H1 (cell line): ENCODE measurements around the gene SH3YL1. TPM values are rescaled to one million over a fixed set of nuclear protein-coding genes. Genes with fewer than 3 reads are reported as not detected.

Experiments
- CTCF ChIA-PET: fragments of 300-600 bp; sonication (Branson Sonifier 250); formaldehyde crosslinking; loops from one replicate; lab custom pipeline; 2021; ENCODE audit not compliant: partially characterized antibody; lab: Charles Lee
- POLR2A ChIA-PET: fragments of 300-600 bp; sonication (Branson Sonifier 250); formaldehyde crosslinking; loops from one replicate; lab custom pipeline; 2021; ENCODE audit warnings: inconsistent platforms; ENCODE audit not compliant: partially characterized antibody; lab: Charles Lee
- DNase-seq, 2 experiments: peaks; one replicate each; pipeline versions ENCODE4 v3.0.0 to v3.0.0-alpha.2; 2010 to 2022; ENCODE audit warnings: low spot score in 2 of 2, low read depth in 1 of 2, mixed read lengths in 1 of 2
- FAIRE-seq: peaks from 2 replicates; lab custom pipeline; 2011; peaks lifted over from hg19 to GRCh38; lab: Jason Lieb, UNC
- H2AFZ ChIP-seq: 2 replicates; pipeline ENCODE4 v1.8.1; 2012; ENCODE audit warnings: low read length, inconsistent platforms
- H2AK5ac ChIP-seq: 2 replicates; pipeline ENCODE4 v1.6.1; 2013; ENCODE audit warnings: low read depth, low read length
- H2BK120ac ChIP-seq: replicated peaks from 2 replicates; pipeline ENCODE3; 2013; ENCODE audit warnings: low read depth, low read length, inconsistent platforms
- H2BK12ac ChIP-seq: 2 replicates; pipeline ENCODE4 v1.6.1; 2013; ENCODE audit warnings: low read depth, low read length
- H2BK15ac ChIP-seq: 2 replicates; pipeline ENCODE4 v1.6.1; 2013; ENCODE audit warnings: low read length
- H2BK20ac ChIP-seq: 2 replicates; pipeline ENCODE4 v1.6.1; 2013; ENCODE audit warnings: low read length
- H2BK5ac ChIP-seq: 2 replicates; pipeline ENCODE4 v1.6.1; 2013; ENCODE audit warnings: low read depth, low read length
- H3K14ac ChIP-seq: 2 replicates; pipeline ENCODE4 v1.6.1; 2013; ENCODE audit warnings: inconsistent platforms; ENCODE audit not compliant: insufficient read length
- H3K18ac ChIP-seq: 2 replicates; pipeline ENCODE4 v1.6.1; 2013; ENCODE audit warnings: low read length; ENCODE audit errors: extremely low read depth
- H3K23ac ChIP-seq: 2 replicates; pipeline ENCODE4 v1.6.1; 2013; ENCODE audit warnings: inconsistent platforms; ENCODE audit not compliant: insufficient read length
- H3K23me2 ChIP-seq: 2 replicates; pipeline ENCODE4 v1.6.1; 2013; ENCODE audit warnings: low read depth, low read length
- H3K27ac ChIP-seq: 2 replicates; pipeline ENCODE4 v1.6.1; 2011; ENCODE audit warnings: low read depth, low read length, inconsistent platforms
- H3K27me3 ChIP-seq, 4 experiments: replicated peaks in 1 of 4; 1 replicate in 1 of 4; 2 replicates in 3 of 4; pipeline versions ENCODE4 v1.6.1 to v1.8.1; 2011 to 2013; ENCODE audit warnings: low read length in 3 of 4, mild to moderate bottlenecking in 3 of 4, inconsistent platforms in 2 of 4, mixed read lengths in 2 of 4, moderate library complexity in 1 of 4; ENCODE audit not compliant: control insufficient read depth in 3 of 4, insufficient read depth in 3 of 4; ENCODE audit errors: extremely low read depth in 1 of 4
- H3K36me3 ChIP-seq, 4 experiments: 2 replicates each; pipeline versions ENCODE4 v1.6.1 to v1.8.1; 2011 to 2013; ENCODE audit warnings: mild to moderate bottlenecking in 4 of 4, low read length in 3 of 4, moderate library complexity in 2 of 4, control low read depth in 1 of 4, inconsistent platforms in 1 of 4; ENCODE audit not compliant: insufficient read depth in 4 of 4, control insufficient read depth in 2 of 4
- H3K4ac ChIP-seq: replicated peaks from 2 replicates; pipeline ENCODE3; 2013; ENCODE audit warnings: low read length, low read depth, mixed read lengths, inconsistent platforms; ENCODE audit not compliant: insufficient read length
- H3K4me1 ChIP-seq, 4 experiments: replicated peaks in 1 of 4; 1 replicate in 1 of 4; 2 replicates in 3 of 4; pipeline versions ENCODE4 v1.6.1 to v1.8.1; 2011 to 2013; ENCODE audit warnings: low read length in 3 of 4, inconsistent platforms in 2 of 4, mixed read lengths in 1 of 4; ENCODE audit not compliant: insufficient read depth in 4 of 4, control insufficient read depth in 3 of 4
- H3K4me2 ChIP-seq, 2 experiments: 2 replicates each; pipeline versions ENCODE4 v1.6.1 to v1.8.1; 2011 to 2013; ENCODE audit warnings: low read depth in 2 of 2, low read length in 2 of 2, control low read depth in 1 of 2, inconsistent platforms in 1 of 2, mild to moderate bottlenecking in 1 of 2; ENCODE audit not compliant: insufficient read depth in 1 of 2
- H3K4me3 ChIP-seq, 4 experiments: fragments of 200-600, 300-600 bp in 1 of 4; sonication (generic), shearing (Covaris generic), sonication (Bioruptor Twin) in 1 of 4; 2 replicates each; pipeline versions ENCODE4 v1.5.1 to v1.8.1; 2011 to 2016; ENCODE audit warnings: low read length in 4 of 4, low read depth in 3 of 4, control low read depth in 2 of 4, inconsistent platforms in 2 of 4, mild to moderate bottlenecking in 2 of 4, mixed read lengths in 1 of 4, moderate library complexity in 1 of 4; ENCODE audit not compliant: insufficient read depth in 2 of 4; ENCODE audit errors: extremely low read depth in 1 of 4
- H3K56ac ChIP-seq: replicated peaks from 2 replicates; pipeline ENCODE3; 2013; ENCODE audit warnings: low read depth, mild to moderate bottlenecking, mixed read lengths, low read length, inconsistent platforms; ENCODE audit not compliant: insufficient read length
- H3K79me1 ChIP-seq: 2 replicates; pipeline ENCODE4 v1.6.1; 2013; ENCODE audit warnings: low read depth, low read length, control low read depth
- H3K79me2 ChIP-seq, 2 experiments: 2 replicates each; pipeline versions ENCODE4 v1.6.1 to v1.8.1; 2012 to 2013; ENCODE audit warnings: low read length in 2 of 2, mild to moderate bottlenecking in 2 of 2, inconsistent platforms in 1 of 2; ENCODE audit not compliant: insufficient read depth in 2 of 2, control insufficient read depth in 1 of 2
- H3K9ac ChIP-seq, 4 experiments: replicated peaks in 1 of 4; 1 replicate in 1 of 4; 2 replicates in 3 of 4; pipeline versions ENCODE4 v1.6.1 to v1.8.1; 2011 to 2013; ENCODE audit warnings: low read depth in 3 of 4, low read length in 3 of 4, control low read depth in 2 of 4, mild to moderate bottlenecking in 2 of 4, moderate library complexity in 2 of 4, inconsistent platforms in 1 of 4; ENCODE audit errors: extremely low read depth in 1 of 4
- H3K9me3 ChIP-seq, 2 experiments: 2 replicates each; pipeline versions ENCODE4 v1.6.1 to v1.8.1; 2012 to 2013; ENCODE audit warnings: mild to moderate bottlenecking in 2 of 2, moderate library complexity in 2 of 2, control low read depth in 1 of 2, inconsistent platforms in 1 of 2, low read depth in 1 of 2, low read length in 1 of 2, mixed read lengths in 1 of 2; ENCODE audit not compliant: insufficient read depth in 2 of 2
- H4K20me1 ChIP-seq, 2 experiments: replicated peaks in 1 of 2; 2 replicates each; pipeline versions ENCODE3 to v1.8.1; 2011 to 2013; ENCODE audit warnings: inconsistent platforms in 2 of 2, low read length in 2 of 2, mild to moderate bottlenecking in 1 of 2; ENCODE audit not compliant: insufficient read depth in 2 of 2, control insufficient read depth in 1 of 2
- H4K5ac ChIP-seq: 2 replicates; pipeline ENCODE4 v1.6.1; 2013; ENCODE audit warnings: low read length, low read depth, mixed read lengths, inconsistent platforms; ENCODE audit not compliant: insufficient read length
- H4K8ac ChIP-seq: 2 replicates; pipeline ENCODE4 v1.8.0; 2013; ENCODE audit warnings: mild to moderate bottlenecking, moderate library complexity, low read length, inconsistent platforms; ENCODE audit not compliant: insufficient read depth; ENCODE audit errors: extremely low read depth
- H4K91ac ChIP-seq: replicated peaks from 2 replicates; pipeline ENCODE3; 2013; ENCODE audit warnings: low read length, mixed read lengths, inconsistent platforms; ENCODE audit not compliant: insufficient read length
- BCL11A ChIP-seq, 2 experiments: IDR thresholded peaks; one replicate each; pipeline ENCODE4 v1.6.1; 2011; ENCODE audit warnings: low read depth in 2 of 2, low read length in 2 of 2, mild to moderate bottlenecking in 2 of 2
- CEBPB ChIP-seq: IDR thresholded peaks from 2 replicates; pipeline ENCODE4 v1.6.1; 2012; ENCODE audit warnings: low read depth, low read length
- CREB1 ChIP-seq: IDR thresholded peaks from 2 replicates; pipeline ENCODE4 v1.6.1; 2012; ENCODE audit warnings: inconsistent platforms
- KDM1A ChIP-seq: fragments of 200-600, 300-600 bp; sonication (generic); IDR thresholded peaks from 2 replicates; pipeline ENCODE4 v1.7.1; 2016; ENCODE audit warnings: mild to moderate bottlenecking, low read length, borderline replicate concordance
- NANOG ChIP-seq: IDR thresholded peaks from 2 replicates; pipeline ENCODE4 v1.6.1; 2011; ENCODE audit warnings: low read length, low read depth, mild to moderate bottlenecking, inconsistent platforms; ENCODE audit not compliant: insufficient read depth, poor library complexity, severe bottlenecking
- PHF8 ChIP-seq: fragments of 200-600 bp; sonication (generic); conservative IDR thresholded peaks from 2 replicates; pipeline ENCODE4 v1.7.1; 2012; ENCODE audit warnings: low read depth, mild to moderate bottlenecking, inconsistent platforms, low read length, moderate library complexity
- SRF ChIP-seq: IDR thresholded peaks from 2 replicates; pipeline ENCODE4 v1.6.1; 2011; ENCODE audit warnings: mild to moderate bottlenecking, low read depth, low read length, moderate library complexity
- TBP ChIP-seq: IDR thresholded peaks from 2 replicates; pipeline ENCODE4 v1.6.1; 2011; ENCODE audit warnings: low read depth, low read length, improper control_type of control experiment
- USF2 ChIP-seq: IDR thresholded peaks from 2 replicates; pipeline ENCODE4 v1.6.1; 2011; ENCODE audit warnings: low read length, improper control_type of control experiment
- WGBS, 2 experiments: shearing (Covaris generic) in 1 of 2; methylation state at CpG; one replicate each; pipeline versions ENCODE4 v1.1.6 to v1.1.7; 2013 to 2015; ENCODE audit warnings: low lambda C conversion rate in 2 of 2, mixed read lengths in 2 of 2, inconsistent platforms in 1 of 2, low coverage in 1 of 2, missing lambda C conversion rate in 1 of 2; ENCODE audit not compliant: insufficient replicate concordance in 2 of 2, insufficient coverage in 1 of 2, insufficient read length in 1 of 2; ENCODE audit errors: extremely low coverage in 1 of 2, missing lambda C conversion rate in 1 of 2; 5-methylcytosine and 5-hydroxymethylcytosine counted together
- polyA plus RNA-seq, 7 experiments: library from polyadenylated mRNA; depleted of rRNA in 3 of 7; stranded (reverse) in 5 of 7; unstranded in 2 of 7; fragments of >200 nt in 5 of 7; fragments of 200-250 nt in 2 of 7; gene quantifications; 1 replicate in 5 of 7; 2 replicates in 1 of 7; 4 replicates in 1 of 7; pipeline versions ENCODE4 v1.2.1 to v1.2.3, GENCODE V29; 2011 to 2013; ENCODE audit warnings: missing spikeins in 2 of 7, mixed read lengths in 2 of 7
- total RNA-seq: library from RNA; stranded (reverse); fragmentation: NEBNext Ultra II Directional; extraction: Animal tissue kit (Norgen Biotek cat#: 25700); gene quantifications from 2 replicates; pipeline ENCODE4 v1.2.1, GENCODE V29; 2021

The SH3YL1 gene
- total and polyA plus RNA-seq, 2 of the 8 experiments (the other 6 are each of a cell fraction or from before 2014, with no cell fraction given) = 13.6 to 37.2 TPM

- H3K9ac ChIP-seq = no peak overlapping the region
- H2BK12ac ChIP-seq = no peak overlapping the region
- ChIA-PET POLR2A (no interaction called here), CTCF (interaction anchor here (3.0 kb wide), 1 partner anchor 37 kb away, joined by 7 read pairs; no protein-coding TSS in a partner anchor)
- no peaks in the 10 kb centered on the region for H4K20me1 ChIP-seq
- H3K9me3 ChIP-seq = peaks cover 0 to 4% of the 10 kb centered on the region in 2 experiments; a peak in 2 of 4 replicates
- H3K4me3 ChIP-seq = no peak overlapping the region
- no peak overlapping the region for H3K27ac ChIP-seq
- no peaks in the 10 kb centered on the region for H3K4me1 ChIP-seq
- no peak overlapping the region; the same call in 1 of the 2 replicates for H2BK15ac ChIP-seq
- no peak overlapping the region for H3K56ac ChIP-seq
- H3K14ac ChIP-seq = no peak overlapping the region
- no peak overlapping the region for H3K4me2 ChIP-seq
- H2BK20ac ChIP-seq = no peak overlapping the region
- H2AK5ac ChIP-seq = no peak overlapping the region
- no peak for TF ChIP-seq KDM1A
- no peak for TF ChIP-seq PHF8
- TF ChIP-seq CREB1 = no peak
- TF ChIP-seq CEBPB = no peak
- no peak for TF ChIP-seq TBP
- TF ChIP-seq BCL11A (IDR thresholded peaks at IDR 0.05; ENCODE audit: low read depth in 2 of 2, low read length in 2 of 2) = no peak
- TF ChIP-seq USF2 = no peak
- TF ChIP-seq NANOG = no peak
- no peak for TF ChIP-seq SRF
- no peak overlapping the region for H2BK5ac ChIP-seq
- 74% methylated on average over 3 of the region's 4 CpGs; no CpG with 5 or more reads in 1 of the 2 experiments for WGBS, 2 experiments
- H2BK120ac ChIP-seq = no peak overlapping the region
- no peak overlapping the region for H3K4ac ChIP-seq
- no peak for FAIRE-seq
- H3K18ac ChIP-seq = no peak overlapping the region
- no peak overlapping the region for H4K8ac ChIP-seq
- H3K79me1 ChIP-seq = no peaks in the 10 kb centered on the region
- DNase-seq = no peak
- no peaks in the 10 kb centered on the region; the same call in 1 of the 2 replicates for H3K23me2 ChIP-seq
- H3K79me2 ChIP-seq = no peaks in the 10 kb centered on the region
- H3K23ac ChIP-seq = no peak overlapping the region
- H3K36me3 ChIP-seq = no peaks in the 10 kb centered on the region; a peak in 1 of 8 replicates
- H4K5ac ChIP-seq = no peak overlapping the region
- H2AFZ ChIP-seq = no peak overlapping the region; the same call in 1 of the 2 replicates
- no peaks in the 10 kb centered on the region for H3K27me3 ChIP-seq
- H4K91ac ChIP-seq = no peak overlapping the region
Measured at GRCh38 chr2:210660-211059, 53.2 kb downstream of the SH3YL1 start.
